NB4 (cell line): ENCODE results near the gene MAN1A1.

ENCODE experiments used
- CTCF ChIP-seq: IDR thresholded peaks from one replicate; pipeline ENCODE4 v1.5.1; 2012; ENCODE audit warnings: low read depth, low read length
- POLR2A ChIP-seq: IDR thresholded peaks from 2 replicates; pipeline ENCODE4 v1.6.1; 2011; ENCODE audit warnings: mild to moderate bottlenecking; ENCODE audit not compliant: insufficient read length; ENCODE audit errors: extremely low read depth

- no peak for TF ChIP-seq POLR2A
- TF ChIP-seq CTCF, result no peak
These were observed 159.4 kb downstream of the MAN1A1 start for GRCh38 chr6:119190176-119190575.
